HEK293 (cell line): ENCODE results near the gene FOXD3.

ENCODE experiments used
- CTCF ChIA-PET: fragments of 350-600 bp; formaldehyde crosslinking; extraction: SDS; loops from one replicate; lab custom pipeline; 2021; ENCODE audit warnings: antibody characterized with exemption; lab: Yijun Ruan, JAX
- POLR2A ChIA-PET: fragments of 300-600 bp; formaldehyde crosslinking; extraction: SDS; loops from one replicate; lab custom pipeline; 2020; ENCODE audit warnings: antibody characterized with exemption, inconsistent platforms; lab: Yijun Ruan, JAX
- H3K27ac ChIP-seq: fragments of 200-500 bp; sonication (Bioruptor generic); 2 replicates; pipeline ENCODE4 v1.5.1; 2014; ENCODE audit warnings: low read depth, low read length, control low read depth, inconsistent platforms; ENCODE audit errors: extremely low read depth
- H3K36me3 ChIP-seq, 2 experiments: fragments of 200-500 bp in 1 of 2; sonication (Bioruptor generic) in 1 of 2; 1 replicate in 1 of 2; 2 replicates in 1 of 2; pipeline ENCODE4 v1.5.1; 2014 to 2017; ENCODE audit warnings: inconsistent platforms in 2 of 2, low read length in 2 of 2; ENCODE audit not compliant: control insufficient read depth in 2 of 2, insufficient read depth in 1 of 2
- H3K4me1 ChIP-seq: fragments of 200-500 bp; sonication (Bioruptor generic); 2 replicates; pipeline ENCODE4 v1.5.1; 2014; ENCODE audit warnings: mild to moderate bottlenecking, low read length, inconsistent platforms; ENCODE audit not compliant: control insufficient read depth, insufficient read depth
- H3K4me3 ChIP-seq: 2 replicates; pipeline ENCODE4 v1.5.1; 2011; ENCODE audit warnings: low read depth, mild to moderate bottlenecking, control low read depth, low read length, moderate library complexity
- H3K9me3 ChIP-seq: fragments of 200-500 bp; sonication (Bioruptor generic); 2 replicates; pipeline ENCODE4 v1.5.1; 2014; ENCODE audit warnings: low read depth, low read length, inconsistent platforms; ENCODE audit not compliant: control insufficient read depth, insufficient read depth
- BCL11A ChIP-seq: fragments of 450-650 bp; formaldehyde crosslinking; IDR thresholded peaks from 2 replicates; pipeline ENCODE4 v1.5.1; 2016; ENCODE audit warnings: low read depth, missing biosample characterization, missing genetic modification characterization
- KLF7 ChIP-seq: fragments of 450-650 bp; formaldehyde crosslinking; IDR thresholded peaks from 2 replicates; pipeline ENCODE4 v1.5.1; 2016; ENCODE audit warnings: missing biosample characterization, missing genetic modification characterization, borderline replicate concordance
- MYNN ChIP-seq: fragments of 450-650 bp; formaldehyde crosslinking; IDR thresholded peaks from 2 replicates; pipeline ENCODE4 v1.5.1; 2016; ENCODE audit warnings: missing biosample characterization, missing genetic modification characterization, borderline replicate concordance
- ZBTB26 ChIP-seq: fragments of 450-650 bp; formaldehyde crosslinking; optimal IDR thresholded peaks from 2 replicates; pipeline ENCODE3; 2016; ENCODE audit warnings: missing biosample characterization, mild to moderate bottlenecking, missing genetic modification characterization
- ZBTB49 ChIP-seq: fragments of 450-650 bp; formaldehyde crosslinking; IDR thresholded peaks from 2 replicates; pipeline ENCODE4 v1.5.1; 2016; ENCODE audit warnings: missing biosample characterization, missing genetic modification characterization, low read depth
- ZBTB6 ChIP-seq: fragments of 450-650 bp; formaldehyde crosslinking; IDR thresholded peaks from 2 replicates; pipeline ENCODE4 v1.5.1; 2017; ENCODE audit warnings: missing biosample characterization, missing genetic modification characterization
- ZNF155 ChIP-seq: fragments of 450-650 bp; formaldehyde crosslinking; IDR thresholded peaks from 2 replicates; pipeline ENCODE4 v1.5.1; 2016; ENCODE audit warnings: missing biosample characterization, missing genetic modification characterization
- ZNF16 ChIP-seq: fragments of 450-650 bp; formaldehyde crosslinking; IDR thresholded peaks from 2 replicates; pipeline ENCODE4 v1.5.1; 2016; ENCODE audit warnings: low read depth, missing biosample characterization, missing genetic modification characterization
- ZNF19 ChIP-seq: fragments of 450-650 bp; formaldehyde crosslinking; IDR thresholded peaks from 2 replicates; pipeline ENCODE4; 2016; ENCODE audit warnings: missing biosample characterization, missing genetic modification characterization, low read depth
- ZNF2 ChIP-seq: fragments of 450-650 bp; formaldehyde crosslinking; IDR thresholded peaks from 2 replicates; pipeline ENCODE4 v1.5.1; 2016; ENCODE audit warnings: missing biosample characterization, missing genetic modification characterization
- ZNF239 ChIP-seq: fragments of 450-650 bp; formaldehyde crosslinking; IDR thresholded peaks from 2 replicates; pipeline ENCODE4 v1.5.1; 2016; ENCODE audit warnings: missing biosample characterization, missing genetic modification characterization
- ZNF248 ChIP-seq: fragments of 450-650 bp; formaldehyde crosslinking; IDR thresholded peaks from 2 replicates; pipeline ENCODE4 v1.5.1; 2017; ENCODE audit warnings: missing biosample characterization, missing genetic modification characterization
- ZNF26 ChIP-seq: fragments of 450-650 bp; formaldehyde crosslinking; IDR thresholded peaks from 2 replicates; pipeline ENCODE4 v1.5.1; 2016; ENCODE audit warnings: missing biosample characterization, missing genetic modification characterization
- ZNF311 ChIP-seq: fragments of 450-650 bp; formaldehyde crosslinking; IDR thresholded peaks from 2 replicates; pipeline ENCODE4 v1.5.1; 2017; ENCODE audit warnings: missing biosample characterization, missing genetic modification characterization, borderline replicate concordance
- ZNF350 ChIP-seq: fragments of 450-650 bp; formaldehyde crosslinking; IDR thresholded peaks from 2 replicates; pipeline ENCODE4 v1.5.0; 2017; ENCODE audit warnings: missing biosample characterization, mild to moderate bottlenecking, missing genetic modification characterization
- ZNF366 ChIP-seq: fragments of 450-650 bp; formaldehyde crosslinking; conservative IDR thresholded peaks from 2 replicates; pipeline ENCODE4 v1.5.1; 2016; ENCODE audit warnings: missing biosample characterization, missing genetic modification characterization
- ZNF501 ChIP-seq: fragments of 450-650 bp; formaldehyde crosslinking; IDR thresholded peaks from 2 replicates; pipeline ENCODE4 v1.5.1; 2016; ENCODE audit warnings: missing biosample characterization, missing genetic modification characterization
- ZNF530 ChIP-seq: fragments of 450-650 bp; formaldehyde crosslinking; IDR thresholded peaks from 2 replicates; pipeline ENCODE4 v1.5.1; 2016; ENCODE audit warnings: low read depth, missing biosample characterization, missing genetic modification characterization
- ZNF558 ChIP-seq: fragments of 450-650 bp; formaldehyde crosslinking; IDR thresholded peaks from 2 replicates; pipeline ENCODE4 v1.5.1; 2016; ENCODE audit warnings: missing biosample characterization, missing genetic modification characterization
- ZNF596 ChIP-seq: fragments of 450-650 bp; IDR thresholded peaks from 2 replicates; pipeline ENCODE4 v1.5.0; 2018; ENCODE audit warnings: missing biosample characterization, mild to moderate bottlenecking, missing genetic modification characterization, moderate library complexity
- ZNF658 ChIP-seq: fragments of 450-650 bp; formaldehyde crosslinking; IDR thresholded peaks from 2 replicates; pipeline ENCODE4; 2016; ENCODE audit warnings: missing biosample characterization, missing genetic modification characterization
- ZNF768 ChIP-seq: fragments of 450-650 bp; formaldehyde crosslinking; IDR thresholded peaks from 2 replicates; pipeline ENCODE4 v1.5.1; 2018; ENCODE audit warnings: missing biosample characterization, mild to moderate bottlenecking, missing genetic modification characterization
- ZNF785 ChIP-seq: fragments of 450-650 bp; formaldehyde crosslinking; IDR thresholded peaks from 2 replicates; pipeline ENCODE4 v1.5.1; 2016; ENCODE audit warnings: missing biosample characterization, missing genetic modification characterization
- ZNF791 ChIP-seq: fragments of 450-650 bp; formaldehyde crosslinking; IDR thresholded peaks from 2 replicates; pipeline ENCODE4 v1.5.1; 2016; ENCODE audit warnings: missing biosample characterization, missing genetic modification characterization
- ZSCAN16 ChIP-seq: fragments of 450-650 bp; formaldehyde crosslinking; IDR thresholded peaks from 2 replicates; pipeline ENCODE4 v1.5.1; 2016; ENCODE audit warnings: missing biosample characterization, missing genetic modification characterization
- ZSCAN18 ChIP-seq: fragments of 450-650 bp; formaldehyde crosslinking; IDR thresholded peaks from 2 replicates; pipeline ENCODE4 v1.5.1; 2016; ENCODE audit warnings: missing biosample characterization, missing genetic modification characterization
- ZSCAN4 ChIP-seq: fragments of 450-650 bp; formaldehyde crosslinking; IDR thresholded peaks from 2 replicates; pipeline ENCODE4 v1.5.1; 2017; ENCODE audit warnings: missing biosample characterization, missing genetic modification characterization
- ZXDB ChIP-seq: fragments of 450-650 bp; formaldehyde crosslinking; IDR thresholded peaks from 2 replicates; pipeline ENCODE4 v1.5.1; 2016; ENCODE audit warnings: missing biosample characterization, missing genetic modification characterization

Gene FOXD3

GRCh38 chr1:63330331-63330916 is 8.1 kb downstream of the FOXD3 start:
- no peaks in the 10 kb centered on the region for H3K36me3 ChIP-seq
- TF ChIP-seq ZBTB26 (tag by site-specific recombination), result no peak
- TF ChIP-seq ZNF530 (tag by site-specific recombination), result no peak
- no peak for TF ChIP-seq ZNF19 (tag by site-specific recombination)
- TF ChIP-seq KLF7 (tag by site-specific recombination), result no peak
- TF ChIP-seq ZNF501, result no peak
- no peak for TF ChIP-seq ZSCAN4 (tag by site-specific recombination)
- TF ChIP-seq ZNF791, result no peak
- no peak for TF ChIP-seq ZXDB
- TF ChIP-seq BCL11A (tag by site-specific recombination), result no peak
- TF ChIP-seq ZNF239 (tag by site-specific recombination), result no peak
- no peak for TF ChIP-seq ZNF558
- TF ChIP-seq ZSCAN18, result no peak
- no peak for TF ChIP-seq ZNF155 (tag by site-specific recombination)
- TF ChIP-seq ZNF26 (tag by site-specific recombination), result no peak
- ChIA-PET CTCF (interaction anchor here (0.9 kb wide), 1 partner anchor 111 kb away, joined by 3 read pairs; no protein-coding TSS in a partner anchor), POLR2A (no interaction called here)
- no peak overlapping the region for H3K4me3 ChIP-seq
- no peaks in the 10 kb centered on the region for H3K9me3 ChIP-seq
- H3K27ac ChIP-seq, result no peak overlapping the region
- peaks cover 5% of the 10 kb centered on the region; the same call in 1 of the 2 replicates for H3K4me1 ChIP-seq

- Histone ChIP-seq H3K27ac (no peak overlapping the region), H3K4me3 (no peak overlapping the region), H3K9me3 (no peaks in the 10 kb centered on the region), H3K36me3 (no peaks in the 10 kb centered on the region), H3K4me1 (no peaks in the 10 kb centered on the region)
- ChIA-PET POLR2A (no interaction called here), CTCF (interaction anchor here (0.6 to 1.1 kb wide), 2 partner anchors 14 to 28 kb away, joined by 3 read pairs; no protein-coding TSS in a partner anchor)
- no peak for TF ChIP-seq ZNF658 (tag by site-specific recombination)
- no peak for TF ChIP-seq ZNF785 (tag by site-specific recombination)
- no peak for TF ChIP-seq ZNF596 (tag by site-specific recombination)
- TF ChIP-seq ZNF311 (tag by site-specific recombination), result no peak
- no peak for TF ChIP-seq ZNF248 (tag by site-specific recombination)
- no peak for TF ChIP-seq ZNF768
- no peak for TF ChIP-seq ZNF16 (tag by site-specific recombination)
- TF ChIP-seq ZNF366 (tag by site-specific recombination), result no peak
- TF ChIP-seq ZNF350, result no peak
- TF ChIP-seq ZSCAN16 (tag by site-specific recombination), result no peak
- no peak for TF ChIP-seq ZNF2
- TF ChIP-seq MYNN (tag by site-specific recombination), result no peak
- no peak for TF ChIP-seq ZBTB6
- no peak for TF ChIP-seq ZBTB49 (tag by site-specific recombination)
Observed at GRCh38 chr1:63342402-63342801, 20.0 kb downstream of the FOXD3 start.
